Hippocampal formation (tissue), 2 donors: ENCODE results near the gene ADAM30.
"Not testable (repeated sequence)": the region's sequence is repeated elsewhere in the genome, so short reads cannot be mapped to it uniquely, and the experiment has no call there.

Experiments
- DNase-seq, 2 donors: peaks; one replicate each; lab custom pipeline; 2025; lab: John Stamatoyannopoulos, UW

ADAM30 gene

DNA sequence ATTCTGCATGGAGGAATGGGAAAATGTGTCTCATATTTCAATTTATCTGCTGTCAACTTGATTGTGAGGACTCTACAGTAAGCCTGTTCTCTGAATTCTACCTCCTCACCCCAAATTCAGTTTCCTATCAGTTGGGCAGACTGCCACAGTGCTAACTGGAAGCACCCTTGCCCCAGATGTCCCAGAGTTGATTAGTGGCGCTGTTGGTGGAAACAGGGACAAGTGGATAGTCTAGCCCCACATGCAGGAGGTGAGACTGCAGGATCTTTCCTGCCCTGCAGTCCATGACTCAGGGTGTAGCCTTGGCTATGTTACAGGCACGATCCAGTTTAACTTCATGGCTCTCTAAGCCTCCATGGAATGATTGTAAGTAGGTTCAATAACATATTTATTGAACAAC is 22.1 kb downstream of the ADAM30 start:
- no peak for DNase-seq

DNA sequence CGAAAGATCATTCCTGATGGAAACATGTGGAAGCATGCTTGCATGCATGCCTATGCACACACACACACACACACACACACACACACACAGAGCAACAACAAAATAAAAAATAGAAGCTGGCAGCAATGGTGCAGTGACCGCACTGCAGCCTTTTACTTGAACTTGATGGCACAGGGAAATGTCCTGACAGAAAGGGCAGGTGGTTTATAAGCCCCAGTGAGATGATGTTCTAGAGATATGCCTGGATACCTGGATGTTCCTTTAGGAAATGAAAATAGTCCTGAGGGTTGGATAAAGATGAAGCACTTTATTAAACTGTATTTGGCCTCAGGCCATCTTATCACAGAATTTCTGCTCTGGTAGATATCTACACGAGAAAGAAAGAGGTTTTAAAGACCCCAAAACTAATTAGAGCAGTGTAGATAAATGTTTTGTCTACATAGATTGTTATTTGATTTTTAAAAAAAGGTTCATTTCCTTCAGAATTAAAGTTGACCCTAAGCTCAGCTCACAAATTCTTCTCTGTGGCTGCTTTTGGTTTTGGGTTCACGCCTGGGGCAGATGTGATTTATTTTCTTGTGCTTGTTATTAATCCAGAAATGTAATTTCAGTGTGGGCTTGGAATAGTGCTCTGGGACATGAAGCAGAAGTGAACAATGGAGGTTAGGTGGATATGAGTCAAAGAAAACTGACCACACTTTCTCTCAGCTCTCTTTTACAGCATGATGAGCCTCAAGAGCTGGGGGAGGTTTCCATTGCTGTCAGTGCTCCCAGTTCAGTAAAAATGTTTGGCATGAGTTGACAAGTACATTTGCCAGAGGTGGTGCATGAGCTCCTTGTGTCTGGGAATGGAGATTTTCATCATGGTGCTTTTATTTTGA is 22.9 kb downstream of the ADAM30 start:
- DNase-seq = no peak

DNA sequence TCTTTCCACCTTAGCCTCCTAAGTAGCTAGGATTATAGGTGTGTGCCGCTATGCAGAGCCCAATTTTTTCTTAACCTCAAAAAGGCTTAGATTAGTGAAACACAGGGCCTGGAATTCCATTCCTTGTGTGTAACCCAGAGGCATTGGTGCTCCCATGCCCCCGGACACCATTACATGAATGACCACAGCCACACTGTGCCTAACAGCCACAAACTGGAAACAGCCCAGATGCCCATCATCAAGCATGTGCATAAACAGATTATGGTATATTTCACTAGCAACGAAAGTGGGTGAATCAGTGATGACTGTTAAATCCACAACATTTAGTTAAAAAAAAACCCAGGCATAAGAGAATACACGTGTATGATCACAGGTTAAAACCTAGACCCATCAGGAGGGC is 24.4 kb downstream of the ADAM30 start:
- DNase-seq = no peak

- DNase-seq = peak; percentile 67 to 68
These were observed 25.3 kb downstream of the ADAM30 start for GRCh38 chr1:119870917-119871596.

DNA sequence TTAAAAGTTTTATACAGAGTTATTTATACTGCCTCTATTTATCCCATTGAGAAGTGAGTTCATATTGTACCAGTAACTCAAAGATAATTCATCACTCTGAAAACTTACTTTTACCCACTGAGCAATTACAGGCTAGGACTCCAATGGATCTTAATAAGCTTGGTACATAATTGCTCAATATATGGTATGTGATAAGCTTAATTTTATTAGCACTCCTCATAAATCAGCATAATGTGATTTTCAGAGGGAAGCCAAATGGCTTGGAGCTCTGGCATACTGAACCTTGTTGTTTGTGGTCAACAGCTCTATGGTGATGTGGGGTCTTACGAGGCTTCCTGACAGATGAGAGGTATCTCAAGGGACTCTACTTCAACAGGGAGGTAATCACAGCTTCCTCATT is 26.3 kb downstream of the ADAM30 start:
- no peak for DNase-seq

GRCh38 chr1:119868176-119868575 is 28.1 kb downstream of the ADAM30 start:
- DNase-seq = no peak

GRCh38 chr1:119866451-119866850 is 29.9 kb downstream of the ADAM30 start:
- no peak for DNase-seq

DNA sequence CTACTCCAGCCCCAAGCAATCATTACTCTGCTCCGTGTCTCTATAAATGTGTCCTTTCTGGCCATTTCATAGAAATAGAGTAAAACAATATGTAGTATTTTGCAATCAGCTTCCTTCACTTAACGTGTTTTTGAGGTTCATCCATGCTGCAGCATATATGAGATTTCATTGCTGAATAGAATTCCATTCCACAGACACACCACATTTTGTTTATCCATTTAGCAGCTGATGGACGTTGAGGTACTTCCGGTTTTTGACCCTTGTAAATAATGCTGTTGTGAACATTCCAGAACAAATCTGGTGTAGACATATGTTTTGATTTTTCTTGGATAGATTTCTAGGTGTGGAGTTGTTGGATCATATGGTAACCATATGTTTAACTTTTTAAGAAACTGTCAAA is 30.7 kb downstream of the ADAM30 start:
- no peak for DNase-seq

GRCh38 chr1:119862276-119862675 is 34.0 kb downstream of the ADAM30 start:
- DNase-seq = no peak

GRCh38 chr1:119861547-119861946 is 34.8 kb downstream of the ADAM30 start:
- DNase-seq = no peak

GRCh38 chr1:119859647-119860046 is 36.7 kb downstream of the ADAM30 start:
- DNase-seq = no peak

DNA sequence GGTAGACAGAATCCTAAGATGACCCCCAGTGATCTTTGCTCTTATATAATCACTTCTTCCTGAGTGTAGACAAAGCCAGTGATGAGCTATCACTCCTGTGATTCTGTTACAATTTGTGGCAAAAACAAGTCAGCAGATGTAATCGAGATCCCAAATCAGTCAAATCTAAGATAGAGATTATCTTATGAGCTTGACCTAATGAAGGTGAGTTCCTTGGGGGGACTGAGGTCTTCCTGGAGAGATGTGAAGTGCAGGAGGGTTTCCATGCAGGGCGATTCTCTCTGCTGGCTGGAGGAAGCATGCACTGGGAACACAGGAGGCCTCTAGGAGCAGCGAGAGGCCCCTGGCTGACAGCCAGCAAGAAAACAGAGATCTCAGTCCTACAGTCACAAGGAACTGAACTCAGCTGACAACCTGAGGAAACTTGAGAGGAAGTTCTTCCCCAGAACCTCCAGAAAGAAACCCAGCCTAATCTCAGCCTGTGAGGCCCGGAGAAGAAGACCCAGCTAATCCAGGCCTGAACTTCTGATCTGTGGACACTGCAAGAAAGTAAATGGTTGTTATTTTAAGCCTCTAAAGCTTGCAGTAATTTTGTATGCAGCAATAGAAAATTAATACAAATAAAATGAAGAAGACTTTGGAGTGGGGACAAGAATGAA is 37.6 kb downstream of the ADAM30 start:
- not testable (repeated sequence) for DNase-seq

DNA sequence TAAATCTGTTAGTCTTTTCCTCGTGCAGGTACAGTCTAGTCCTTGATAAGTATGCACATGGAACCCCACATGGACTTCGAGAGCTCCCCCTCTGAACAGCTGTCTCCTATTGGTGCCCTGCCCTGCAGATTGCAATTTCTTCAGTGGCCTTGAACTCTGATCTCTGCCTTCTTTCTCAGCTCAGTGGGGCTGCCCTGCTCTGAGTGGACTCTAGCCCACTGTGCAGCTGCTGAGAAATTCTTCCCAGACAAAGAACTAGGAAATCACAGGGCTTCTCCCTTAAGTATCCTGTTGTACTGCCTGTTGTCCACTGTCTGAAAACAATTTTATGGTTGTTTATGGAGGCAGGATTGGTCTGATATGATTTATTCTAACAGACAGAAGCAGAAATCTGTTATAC is 38.2 kb downstream of the ADAM30 start:
- no peak for DNase-seq

DNA sequence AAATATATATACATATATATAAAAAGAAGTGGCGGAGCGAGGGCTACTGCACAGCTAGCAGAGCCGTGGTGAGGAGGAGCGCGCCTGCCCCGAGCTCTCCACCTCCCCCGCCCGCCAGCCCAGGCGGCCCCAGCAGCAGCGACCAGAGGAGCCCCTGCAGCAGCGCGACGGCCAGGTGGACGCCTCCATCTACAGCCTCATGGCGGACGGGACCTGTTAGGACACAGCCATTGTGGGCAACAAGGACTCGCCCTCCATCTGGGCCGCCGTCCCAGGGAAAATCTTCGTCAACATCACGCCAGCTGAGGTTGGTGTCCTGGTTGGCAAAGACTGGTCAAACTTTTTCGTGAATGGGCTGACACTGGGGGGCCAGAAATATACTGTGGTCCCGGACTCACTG is 43.2 kb downstream of the ADAM30 start:
- no peak for DNase-seq

DNA sequence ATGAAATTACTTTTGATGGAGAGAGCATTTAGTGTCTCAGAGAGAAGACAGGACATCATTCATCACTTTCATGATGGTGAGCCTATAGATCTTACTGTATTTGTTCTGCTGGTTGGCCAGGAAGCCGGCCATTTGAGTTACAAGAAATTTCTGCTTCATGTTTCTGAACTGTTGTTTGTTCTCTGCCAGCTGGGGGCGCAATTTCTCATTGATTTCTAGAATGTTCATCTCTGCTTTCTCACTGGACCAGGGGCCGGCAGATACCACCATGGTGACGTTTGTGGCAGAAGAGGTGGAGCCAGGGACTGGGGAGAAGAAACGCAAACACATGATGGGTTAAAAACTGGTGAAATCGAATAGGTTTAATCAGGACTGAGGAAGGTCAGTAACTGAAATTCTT is 52.1 kb downstream of the ADAM30 start:
- DNase-seq = not testable (repeated sequence)
